ENCODE results near the gene ZNF80.

- TF ChIP-seq CTCF (IDR thresholded peaks at IDR 0.05; ENCODE audit: low read depth, low read length, poor library complexity, severe bottlenecking) (no peak), EZH2phosphoT487 (IDR thresholded peaks at IDR 0.05; ENCODE audit: borderline replicate concordance, low read length) (no peak)
Measured at GRCh38 chr3:114221165-114221880, 16.1 kb downstream of the ZNF80 start.
